Retinal pigment epithelial cell (primary cell): ENCODE data around the gene SCT.

ENCODE experiments used
- DNase-seq: peaks from one replicate; pipeline ENCODE4 v3.0.0-alpha.2; 2010; ENCODE audit warnings: low read depth
- H3K4me3 ChIP-seq: 2 replicates; pipeline ENCODE4 v1.5.1; 2011; ENCODE audit warnings: mild to moderate bottlenecking, low read length, control low read depth, moderate library complexity
- CTCF ChIP-seq: conservative IDR thresholded peaks from 2 replicates; pipeline ENCODE4 v1.5.1; 2011; ENCODE audit warnings: low read depth, low read length, control low read depth, inconsistent platforms

SCT gene

DNA sequence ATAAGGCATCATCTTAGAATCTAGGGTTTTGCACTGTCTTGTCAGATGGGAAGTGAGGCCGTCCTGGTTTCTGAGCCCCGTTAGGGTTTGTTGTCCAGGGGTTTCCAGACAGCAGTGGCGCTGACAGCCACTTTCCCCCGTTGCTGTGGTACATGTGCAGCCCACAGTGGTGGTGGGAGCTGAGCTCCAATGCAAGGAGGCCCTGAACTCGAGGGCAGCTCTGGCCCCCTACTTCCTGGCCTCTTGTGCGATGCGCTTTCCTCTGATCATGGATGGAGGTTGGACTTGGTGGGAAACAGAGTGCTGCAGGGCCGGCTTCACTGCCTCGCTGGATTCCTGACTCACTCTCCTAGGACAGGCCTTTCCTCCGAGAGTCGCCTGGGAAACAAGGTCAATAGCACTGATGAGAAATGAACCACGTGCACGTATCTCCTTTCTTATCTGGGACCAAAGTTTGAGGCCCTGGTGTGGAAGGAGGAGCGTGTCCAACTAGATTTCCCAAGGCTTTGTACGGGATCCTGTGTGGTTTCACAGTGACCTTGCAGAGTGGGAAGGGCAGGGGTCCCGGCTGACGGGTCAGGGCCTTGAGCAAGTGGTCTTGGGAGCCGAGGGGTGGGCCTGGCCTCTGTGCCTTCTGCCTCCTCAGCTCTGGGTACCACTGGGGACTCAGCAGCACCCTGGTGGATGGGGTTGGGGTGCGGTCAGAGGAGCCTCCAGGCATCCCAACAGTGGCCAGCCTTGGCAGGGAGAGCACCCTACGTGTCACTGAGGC is 47.0 kb downstream of the SCT start:
- H3K4me3 ChIP-seq: no peak overlapping the region
- DNase-seq: no peak

DNA sequence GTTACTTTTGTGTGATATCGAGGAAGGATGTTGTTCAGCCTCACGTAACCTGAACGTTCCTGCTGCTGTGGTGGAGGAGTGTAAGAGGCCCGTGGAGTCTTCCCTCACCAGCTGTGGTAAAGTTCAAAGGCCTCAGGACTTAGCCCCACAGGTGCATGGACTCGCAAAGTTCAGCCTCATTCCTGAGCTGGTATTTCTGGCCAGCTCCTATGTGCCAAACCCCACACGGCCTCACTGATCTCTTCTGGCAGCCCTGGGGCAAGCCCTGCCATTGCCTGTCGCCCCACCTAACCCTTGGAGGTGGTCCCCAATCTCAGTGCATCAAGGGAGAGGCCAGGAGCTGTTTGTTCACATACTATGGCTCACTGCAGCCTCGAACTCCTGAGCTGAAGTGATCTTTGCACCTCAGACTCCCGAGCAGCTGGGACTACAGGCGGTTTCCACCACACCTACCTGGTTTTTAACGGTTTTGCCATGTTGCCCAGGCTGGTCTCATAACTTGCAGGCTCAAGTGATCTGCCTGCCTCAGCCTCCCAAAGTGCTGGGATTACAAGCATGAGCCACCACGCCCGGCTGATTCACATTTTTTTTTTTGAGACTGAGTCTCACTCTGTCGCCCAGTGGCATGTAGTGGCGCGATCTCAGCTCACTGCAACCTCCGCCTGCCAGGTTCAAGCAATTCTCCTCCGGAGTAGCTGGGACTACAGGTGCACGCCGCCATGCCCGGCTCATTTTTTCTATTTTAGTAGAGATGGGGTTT is 48.5 kb downstream of the SCT start:
- no peak for TF ChIP-seq CTCF
- DNase-seq: no peak
- peak overlapping the region; percentile 8 for H3K4me3 ChIP-seq

More for the DNA sequence above, 47.0 kb downstream of the SCT start:
- TF ChIP-seq CTCF: no peak

DNA sequence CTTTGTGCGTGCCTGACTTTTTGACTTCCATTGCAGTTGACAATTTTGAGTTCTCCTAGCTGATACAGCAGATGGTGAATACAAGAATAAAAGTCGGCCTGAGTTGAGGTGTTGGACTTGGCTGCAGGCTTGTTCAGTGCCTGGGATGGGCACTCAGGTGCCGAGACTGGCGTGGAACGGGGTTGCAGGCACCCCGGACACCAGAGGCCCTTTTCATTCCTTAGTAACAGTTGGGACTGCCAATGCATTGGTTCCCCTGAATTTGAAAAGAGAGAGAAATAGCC is 49.4 kb downstream of the SCT start:
- H3K4me3 ChIP-seq: peak overlapping the region; percentile 92
- no peak for TF ChIP-seq CTCF
- no peak for DNase-seq

DNA sequence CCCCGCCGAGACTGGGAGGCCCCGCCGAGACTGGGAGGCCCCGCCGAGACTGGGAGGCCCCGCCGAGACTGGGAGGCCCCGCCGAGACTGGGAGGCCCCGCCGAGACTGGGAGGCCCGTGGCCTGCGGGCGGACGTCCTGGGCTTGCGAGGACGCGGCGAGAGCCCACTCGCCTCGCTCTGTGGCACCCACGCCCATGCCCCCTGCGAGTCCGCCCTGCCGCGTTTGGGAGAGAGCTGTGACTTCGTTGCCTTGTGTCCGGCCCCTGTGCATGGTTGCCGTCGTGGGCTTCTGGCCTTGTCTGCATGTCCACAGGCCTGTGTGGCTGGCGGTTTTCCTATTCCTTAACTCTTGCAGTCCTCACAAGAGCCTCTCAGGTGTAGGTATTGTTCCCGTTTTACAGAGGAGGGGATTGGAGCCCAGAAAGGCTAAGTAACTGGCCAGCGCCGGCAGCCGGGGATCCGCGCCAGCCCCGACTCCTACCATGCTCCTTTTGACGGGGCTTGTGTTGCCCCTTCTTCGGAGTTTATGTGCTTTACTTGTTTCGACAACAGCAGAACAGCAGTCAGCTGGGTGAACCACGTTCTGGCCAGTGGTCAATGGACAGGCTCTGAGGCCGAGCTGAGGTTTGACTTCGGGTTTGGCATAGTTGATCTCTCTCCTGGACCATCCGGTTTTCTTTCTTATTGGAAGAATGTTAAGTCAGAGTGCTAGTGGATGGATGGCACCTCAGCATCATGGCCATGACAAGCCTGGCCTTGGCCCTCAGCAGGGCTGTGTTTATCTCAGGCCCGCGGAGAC is 50.0 kb downstream of the SCT start:
- H3K4me3 ChIP-seq: peak overlapping the region; percentile 92

More for the DNA sequence above, 50.0 kb downstream of the SCT start:
- no peak for DNase-seq
- no peak for TF ChIP-seq CTCF
